ENCODE results near the gene CHRM5. TPM values are rescaled to one million over a fixed set of nuclear protein-coding genes. Genes with fewer than 3 reads are reported as not detected.

CHRM5 gene
- total RNA-seq, 1 donor from 2014 or later = not detected

GRCh38 chr15:34084086-34084485, 115.8 kb downstream of the CHRM5 start:
- intact Hi-C loops (cut with micrococcal nuclease) = no loop called here

- intact Hi-C loops (cut with micrococcal nuclease) = no loop called here
Measured at GRCh38 chr15:34085746-34086145, 117.4 kb downstream of the CHRM5 start.

- intact Hi-C loops (cut with micrococcal nuclease) = loop anchor here (2.0 to 5.0 kb wide), 3 partner anchors 38 to 487 kb away; partner anchors contain the start of gene SLC12A6
Measured at GRCh38 chr15:34099914-34100313, 131.6 kb downstream of the CHRM5 start.

- intact Hi-C loops (cut with micrococcal nuclease) = loop anchor here (1.0 to 5.0 kb wide), 7 partner anchors 39 to 486 kb away; partner anchors contain the start of genes KATNBL1, LPCAT4 and SLC12A6
Measured at GRCh38 chr15:34101366-34102174, 133.3 kb downstream of the CHRM5 start, which contains the start of the genes EMC7 and PGBD4. Gene EMC7, minus strand, starts transcription at chr15:34101862. Its CDS starts 23 bp downstream, at chr15:34101839. Gene PGBD4, plus strand, starts transcription at chr15:34102083. Its CDS starts 449 bp downstream, at chr15:34102532.

- intact Hi-C loops (cut with micrococcal nuclease) = loop anchor here (1.0 to 5.0 kb wide), 4 partner anchors 40 to 485 kb away; partner anchors contain the start of gene KATNBL1
Measured at GRCh38 chr15:34102175-34102925, 134.1 kb downstream of the CHRM5 start.

- intact Hi-C loops (cut with micrococcal nuclease) = no loop called here
Measured at GRCh38 chr15:34106423-34106822, 138.1 kb downstream of the CHRM5 start.

- intact Hi-C loops (cut with micrococcal nuclease) = no loop called here
Measured at GRCh38 chr15:34107315-34107714, 139.0 kb downstream of the CHRM5 start.

GRCh38 chr15:34109797-34110663, 141.7 kb downstream of the CHRM5 start:
- intact Hi-C loops (cut with micrococcal nuclease) = loop anchor here (1.0 kb wide), 1 partner anchor 100 kb away; the partner anchor contains the start of gene KATNBL1

GRCh38 chr15:34111488-34111887, 143.2 kb downstream of the CHRM5 start:
- intact Hi-C loops (cut with micrococcal nuclease) = no loop called here

GRCh38 chr15:34114215-34114614, 145.9 kb downstream of the CHRM5 start:
- intact Hi-C loops (cut with micrococcal nuclease) = no loop called here

- intact Hi-C loops (cut with micrococcal nuclease) = no loop called here
Measured at GRCh38 chr15:34114739-34115138, 146.4 kb downstream of the CHRM5 start.

GRCh38 chr15:34116620-34117019, 148.3 kb downstream of the CHRM5 start:
- intact Hi-C loops (cut with micrococcal nuclease) = no loop called here

Other genes starting within 250 kb of the CHRM5 start
- 15.9 and 16.8 TPM in 2 replicates for gene AVEN, start 70.7 kb downstream of the CHRM5 start, total RNA-seq
- gene EMC7, start 133.4 kb downstream of the CHRM5 start, total RNA-seq = 61.8 and 62.2 TPM in 2 replicates
- 3.7 and 3.8 TPM in 2 replicates for gene PGBD4, start 133.6 kb downstream of the CHRM5 start, total RNA-seq
- 43.8 and 44.6 TPM in 2 replicates for gene KATNBL1, start 241.6 kb downstream of the CHRM5 start, total RNA-seq

Measured in T-helper 2 cell treated with Interferon-gamma antibody and Interleukin-4, amounts not matched to agents 100 ng/mL and 5 ng/mL, for 36 hours (primary cell).